GM21381 (cell line): Measurements from ENCODE around the gene CELF2.
A peak's percentile ranks its signal among the peaks of the same experiment; 100 is the strongest.
"Not testable (repeated sequence)": the region's sequence is repeated elsewhere in the genome, so short reads cannot be mapped to it uniquely, and the experiment has no call there.

ENCODE experiments used
- ATAC-seq: cut with Tn5 transposase; IDR thresholded peaks from one replicate; pipeline ENCODE4 v1.9.1; 2021; ENCODE audit warnings: mild to moderate bottlenecking, moderate library complexity; ENCODE audit not compliant: unreplicated experiment

The CELF2 gene

DNA sequence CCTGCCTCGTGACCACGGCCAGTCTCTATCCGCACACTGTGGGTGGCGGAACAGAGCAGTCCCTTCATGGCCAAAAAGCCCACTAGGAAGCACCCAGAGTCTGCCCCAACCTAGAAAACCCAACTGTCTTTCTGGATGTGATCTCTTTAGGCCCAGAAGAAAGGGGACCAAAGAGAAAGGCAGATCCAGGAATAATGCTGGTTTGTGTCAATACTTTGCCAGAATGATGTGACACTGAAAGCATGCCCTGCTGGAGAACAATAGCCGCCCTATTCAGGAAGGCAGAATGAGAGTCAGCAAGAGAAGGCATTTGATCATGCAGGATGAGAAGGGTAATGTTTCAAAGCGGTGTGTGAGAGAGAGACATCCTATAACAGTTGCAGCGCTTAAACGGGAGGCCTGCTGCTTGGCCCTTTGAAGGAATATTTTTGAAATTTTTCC, 319.1 kb downstream of the CELF2 start:
- ATAC-seq = no peak

DNA sequence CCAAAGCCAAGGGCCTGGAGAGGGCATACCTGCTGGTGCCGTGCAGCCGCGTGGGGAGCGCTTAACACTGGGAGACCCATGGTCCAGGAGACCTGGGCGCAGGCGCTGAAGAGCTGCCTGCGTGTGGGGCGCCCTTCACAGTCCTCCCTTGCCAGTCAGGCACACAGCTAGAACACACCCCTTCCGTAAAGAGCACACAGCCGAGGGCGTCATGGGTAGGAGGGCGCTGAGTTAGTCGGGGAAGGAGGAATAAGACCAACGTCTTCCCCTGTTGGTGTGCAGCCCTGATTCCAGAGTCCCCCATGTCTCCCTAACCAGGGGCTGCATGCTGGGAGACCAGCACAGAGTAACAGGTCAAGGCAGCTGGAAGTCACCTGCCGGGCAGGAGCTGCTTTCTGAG, 319.8 kb downstream of the CELF2 start:
- ATAC-seq = no peak

DNA sequence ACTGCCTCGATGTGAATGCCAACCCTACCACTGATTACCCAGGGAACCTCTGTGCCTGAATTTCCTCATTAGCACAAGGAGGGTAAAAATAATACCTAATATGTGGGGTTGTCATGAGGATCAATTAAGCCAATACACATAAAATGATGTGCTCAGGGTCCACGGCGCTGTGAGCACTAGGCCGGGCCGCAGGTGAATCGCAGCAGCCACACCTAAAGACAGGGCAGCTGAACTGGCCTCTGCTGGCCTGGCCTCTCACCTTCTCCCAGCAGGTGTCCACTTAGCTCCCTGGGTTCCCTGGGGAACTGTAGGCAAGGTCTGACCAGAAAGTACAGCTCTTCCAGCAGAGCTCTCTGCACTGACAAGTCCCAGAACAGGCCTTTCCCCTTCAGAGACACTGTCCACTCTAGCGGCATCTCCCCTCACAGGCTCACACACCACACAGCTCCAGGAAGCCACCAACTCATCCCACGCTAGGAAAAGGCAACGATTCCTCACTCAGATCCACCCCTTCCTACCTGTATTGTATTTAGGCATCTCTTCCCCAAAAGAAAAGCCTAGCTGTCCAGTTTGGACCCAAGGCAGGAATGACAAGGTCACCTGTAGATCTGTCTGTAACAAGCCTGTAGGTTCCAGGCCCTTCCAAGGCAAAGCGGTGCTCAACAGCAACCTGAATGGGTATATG, 320.6 kb downstream of the CELF2 start:
- ATAC-seq = no peak

DNA sequence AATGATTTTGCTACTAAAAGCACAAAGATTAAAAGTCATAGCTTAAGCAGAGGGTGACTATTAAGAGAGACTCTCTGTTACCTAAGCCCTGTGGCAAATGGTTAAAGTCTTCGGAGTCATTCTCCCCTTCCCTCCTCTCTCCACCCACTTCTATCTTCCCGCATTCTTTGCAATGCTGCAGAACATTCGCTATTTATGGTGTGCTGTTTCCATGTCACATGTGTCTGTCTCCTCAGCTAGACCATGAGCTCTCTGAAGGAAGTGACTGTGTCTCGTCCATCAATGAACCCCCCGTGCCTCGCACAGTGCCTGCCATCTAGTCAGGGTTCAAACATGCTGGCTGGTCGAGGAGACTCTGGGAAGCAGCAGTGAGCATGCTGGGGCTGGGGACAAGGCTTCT, 321.3 kb downstream of the CELF2 start:
- no peak for ATAC-seq

DNA sequence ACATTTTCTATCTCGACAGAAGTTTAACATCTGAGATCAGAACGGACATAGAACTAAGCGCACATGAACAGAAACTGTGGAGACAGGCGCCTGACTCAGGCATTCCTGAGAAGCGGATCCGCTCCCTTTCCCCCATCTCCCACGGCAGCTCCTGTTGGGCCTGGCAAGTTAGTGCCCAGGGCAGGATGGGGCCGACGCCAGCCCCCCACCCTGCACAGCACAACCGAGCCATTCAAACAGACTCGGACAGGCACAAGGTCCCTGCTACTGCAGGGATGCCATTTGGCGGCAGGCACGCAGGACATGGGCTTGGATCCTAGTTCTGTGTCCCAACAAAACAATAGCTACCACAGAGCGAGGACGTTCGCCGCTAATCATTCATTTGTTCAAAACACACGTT, 322.0 kb downstream of the CELF2 start:
- ATAC-seq = no peak

DNA sequence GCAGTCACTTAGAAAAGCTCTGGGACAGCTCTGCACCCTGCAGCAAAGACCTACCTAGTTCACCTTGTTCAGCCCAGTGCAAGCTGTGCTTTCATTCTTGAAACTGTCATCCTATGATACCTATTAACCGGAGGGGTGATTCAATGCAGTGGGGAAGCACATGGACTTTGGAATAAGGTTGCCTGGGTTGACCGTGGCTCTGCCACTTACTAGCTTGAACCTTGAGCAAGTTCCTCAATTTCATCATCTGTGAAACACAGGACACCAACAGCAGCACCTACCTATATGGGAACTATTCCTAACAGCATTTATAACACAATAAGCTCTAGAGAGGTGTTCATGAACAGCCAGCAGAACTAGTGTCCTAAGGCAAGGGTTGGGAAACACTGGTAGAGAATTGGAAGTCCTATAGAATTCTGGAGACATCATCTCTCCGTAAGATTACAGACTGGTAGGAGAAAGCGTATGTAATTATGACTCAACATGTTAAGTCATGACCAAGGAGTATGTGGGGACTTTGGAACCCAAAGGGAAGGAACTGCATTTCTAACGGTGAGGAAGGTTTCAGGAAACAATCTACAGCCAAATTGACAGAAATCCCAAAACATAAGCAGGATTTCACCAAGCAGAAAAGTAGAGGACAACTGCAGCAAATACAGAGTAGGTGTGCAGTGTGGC, 323.8 kb downstream of the CELF2 start:
- no peak for ATAC-seq

DNA sequence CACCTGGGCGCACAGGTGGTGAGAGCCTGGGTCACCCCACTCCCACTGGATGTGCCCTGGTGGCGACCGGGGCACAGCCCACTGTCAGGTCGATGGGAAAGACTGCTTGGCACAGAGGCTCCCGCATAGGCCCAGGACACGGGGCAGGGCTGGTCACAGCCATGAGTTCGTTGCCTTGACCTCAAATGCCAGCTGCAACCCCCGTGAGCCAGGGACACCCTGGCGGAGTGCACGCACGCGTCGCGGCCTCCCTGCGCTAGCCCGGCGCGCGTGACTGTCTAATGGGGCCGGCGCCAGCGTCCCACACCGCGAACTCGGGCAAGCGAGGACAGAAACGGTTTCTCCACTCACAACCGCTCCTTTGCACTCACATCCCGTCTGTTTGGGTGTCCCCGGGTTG, 326.4 kb downstream of the CELF2 start:
- no peak for ATAC-seq

DNA sequence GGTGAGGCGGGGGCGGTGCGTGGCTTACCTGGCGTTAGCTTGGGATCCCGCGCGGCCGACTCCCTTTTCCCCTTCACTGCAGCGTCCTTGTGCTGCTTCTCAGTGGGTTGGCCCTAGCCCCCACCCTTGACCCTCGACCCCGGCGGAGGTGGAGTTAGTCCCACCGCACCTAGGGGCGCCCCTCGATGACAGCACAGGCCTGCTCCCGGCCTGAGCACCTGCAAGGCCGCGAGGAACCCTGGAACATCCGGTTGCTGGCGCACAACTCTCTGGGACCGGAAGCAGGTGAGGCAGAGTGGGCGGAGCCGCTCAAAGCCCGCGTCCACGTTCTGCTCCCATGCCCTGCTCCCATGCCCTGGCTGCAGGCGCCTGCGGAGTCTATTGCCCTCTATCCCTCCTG, 326.9 kb downstream of the CELF2 start:
- no peak for ATAC-seq

DNA sequence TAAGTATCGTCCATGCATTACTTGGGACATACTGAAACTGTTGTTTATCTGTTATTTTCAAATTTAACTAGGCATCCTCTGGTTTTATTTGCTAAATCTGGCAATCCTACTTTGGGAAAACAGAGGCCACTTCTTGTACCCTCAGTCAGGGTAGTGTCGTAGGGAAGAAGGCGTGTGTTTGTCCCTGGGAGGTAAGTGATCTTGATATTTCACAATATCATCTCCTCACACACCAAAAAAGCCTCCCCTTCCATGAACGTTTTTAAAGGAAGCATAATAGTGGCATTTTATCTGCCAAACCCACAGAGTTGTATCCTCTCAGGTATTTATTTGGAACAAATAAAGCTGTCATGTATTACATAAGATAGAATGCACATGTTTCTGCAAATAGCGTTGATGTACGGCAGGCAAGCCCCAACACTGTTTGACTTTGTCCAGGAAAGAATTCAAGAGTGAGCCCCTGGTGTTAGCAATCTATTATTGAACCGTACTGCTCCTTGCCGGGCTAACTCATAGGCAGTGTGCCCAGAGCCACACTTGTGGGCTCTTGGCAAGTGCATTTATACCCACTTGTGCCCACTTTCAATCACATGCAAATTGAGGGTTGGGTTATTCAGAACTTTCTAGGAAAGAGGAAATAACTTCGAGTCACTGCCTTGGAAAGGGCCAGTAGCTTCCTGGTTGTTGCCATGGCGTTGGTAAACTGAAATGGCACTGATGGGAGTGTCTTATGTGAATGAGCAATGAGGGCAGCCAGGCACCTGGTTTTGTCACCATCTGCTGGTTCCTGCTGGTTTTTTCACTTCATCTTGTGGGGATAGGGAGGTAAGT, 327.8 kb downstream of the CELF2 start:
- peak; percentile 75 for ATAC-seq

DNA sequence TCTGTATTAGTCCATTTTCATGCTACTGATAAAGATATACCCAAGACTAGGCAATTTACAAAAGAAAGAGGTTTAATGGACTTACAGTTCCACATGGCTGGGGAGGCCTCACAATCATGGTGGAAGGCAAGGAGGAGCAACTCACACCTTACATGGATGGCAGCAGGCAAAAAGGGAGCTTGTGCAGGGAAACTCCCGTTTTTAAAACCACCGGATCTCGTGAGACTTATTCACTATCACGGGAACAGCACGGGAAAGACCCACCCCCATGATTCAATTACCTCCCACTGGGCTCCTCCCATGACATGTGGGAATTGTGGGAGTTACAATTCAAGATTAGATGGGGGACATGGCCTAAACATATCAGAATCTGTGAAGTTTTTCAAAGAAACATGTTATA, 329.9 kb downstream of the CELF2 start:
- not testable (repeated sequence) for ATAC-seq

DNA sequence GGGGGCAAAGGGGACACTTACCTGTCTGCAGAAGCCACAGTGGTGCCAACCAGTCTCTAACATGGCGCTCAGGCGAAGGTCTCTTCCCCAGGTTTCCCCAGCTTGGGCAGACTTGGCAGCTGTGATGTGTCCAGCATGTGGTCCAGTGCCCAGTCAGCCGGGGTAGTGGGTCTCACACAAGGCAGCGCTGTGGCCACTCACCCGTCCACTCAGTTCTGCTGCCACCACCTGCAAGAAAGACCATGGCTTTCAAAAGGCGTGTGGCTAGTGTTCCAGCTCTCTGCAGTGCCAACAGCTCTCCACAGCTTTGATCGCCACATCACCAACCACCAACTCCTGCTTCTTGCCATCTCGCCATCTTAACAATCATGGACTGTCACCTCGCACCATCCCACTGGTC, 334.1 kb downstream of the CELF2 start:
- no peak for ATAC-seq

DNA sequence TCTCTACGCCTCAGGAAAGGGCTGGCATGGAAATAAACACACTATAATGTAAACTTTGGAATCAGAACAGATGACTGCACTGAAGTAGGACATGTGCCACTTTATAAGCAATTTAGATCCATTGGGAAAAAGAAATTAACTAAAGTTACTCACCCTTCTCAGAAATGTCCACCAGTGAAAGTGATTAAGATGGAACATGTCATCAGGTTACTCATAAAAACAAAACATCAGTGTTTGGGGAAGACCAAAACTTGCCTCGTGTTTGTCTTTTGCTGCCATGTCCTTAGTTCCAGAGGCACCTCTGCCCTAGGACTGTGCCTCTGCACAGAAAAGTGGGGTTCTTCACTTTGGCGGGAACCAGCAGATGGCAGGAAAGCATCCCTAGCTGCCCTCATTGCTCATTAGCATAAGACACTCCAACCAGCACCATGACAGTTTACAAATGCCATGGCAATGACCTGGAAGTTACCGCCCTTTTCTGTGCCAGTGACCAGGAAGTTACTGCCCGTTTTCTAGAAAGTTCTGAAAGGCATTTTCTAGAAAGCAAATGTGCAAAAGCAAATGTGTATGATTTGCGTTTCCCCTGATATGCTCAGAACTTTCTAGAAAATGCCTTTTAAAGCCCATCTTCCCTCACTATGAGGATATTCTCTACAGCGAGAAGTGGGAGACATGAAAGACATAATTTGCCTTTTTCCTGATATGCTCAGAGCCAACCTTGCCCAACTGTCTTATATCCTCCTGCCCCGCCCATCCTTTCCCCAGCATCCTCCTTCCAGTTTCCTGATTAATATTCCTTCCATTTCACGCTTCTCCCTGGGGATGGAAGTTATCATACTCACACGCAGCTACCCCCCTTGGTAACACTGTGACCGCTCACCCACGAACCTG, 335.6 kb downstream of the CELF2 start:
- ATAC-seq = no peak

DNA sequence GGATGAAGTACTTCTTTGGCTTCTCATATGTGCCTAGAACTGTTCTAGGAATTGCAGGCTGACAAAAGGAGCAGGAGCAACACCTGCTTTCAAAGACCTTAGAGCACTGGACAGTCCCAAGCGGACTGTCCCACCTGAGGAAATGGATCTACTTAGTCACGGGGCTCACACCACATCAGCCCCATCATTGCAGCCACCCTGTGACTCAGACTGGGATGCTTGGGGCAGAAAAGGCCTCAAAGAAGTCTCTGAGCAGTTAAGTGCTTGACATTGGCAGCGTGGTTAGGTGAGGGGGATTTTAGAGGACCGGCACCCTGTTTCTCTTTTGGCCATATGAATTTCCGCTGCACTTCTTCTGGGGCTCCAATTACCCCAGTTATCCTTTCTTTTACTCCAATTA, 337.2 kb downstream of the CELF2 start:
- ATAC-seq = no peak

DNA sequence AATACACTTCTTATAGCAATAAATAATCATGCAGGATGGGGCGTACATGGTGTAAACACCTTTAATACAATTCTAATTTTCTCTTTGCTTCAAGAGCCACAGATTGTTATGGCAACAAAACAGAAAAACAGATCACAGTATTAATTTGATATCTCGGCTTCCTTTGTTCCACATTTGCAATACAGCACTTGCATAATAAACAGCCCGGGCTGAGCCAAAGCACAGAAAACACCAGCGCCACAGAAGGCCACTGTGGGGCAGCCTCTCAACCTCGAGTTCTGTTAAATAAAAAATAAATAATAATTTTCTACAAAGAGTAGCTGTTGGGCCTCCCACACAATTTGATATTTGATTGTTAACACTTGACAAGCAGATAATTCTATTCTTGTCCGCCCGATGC, 337.9 kb downstream of the CELF2 start:
- no peak for ATAC-seq

DNA sequence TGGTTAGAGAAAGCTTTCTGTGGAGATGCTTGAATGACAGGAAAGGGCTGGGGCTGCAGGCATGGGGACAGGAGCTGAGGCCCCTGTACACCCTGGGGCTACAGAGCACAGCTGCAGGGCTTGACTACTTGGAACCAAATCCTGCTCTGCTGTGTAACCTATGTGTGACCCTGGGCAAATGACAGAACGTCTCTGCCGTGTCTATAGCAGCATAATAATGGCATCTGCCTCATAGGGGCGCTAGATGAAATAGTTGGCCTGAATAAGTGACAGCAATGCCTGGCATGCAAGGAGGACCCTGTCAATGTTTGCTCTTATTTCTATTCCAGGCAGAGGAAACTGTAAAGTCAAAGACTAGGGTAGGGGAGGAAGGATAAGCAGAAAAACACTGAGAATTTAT, 339.8 kb downstream of the CELF2 start:
- ATAC-seq = no peak

DNA sequence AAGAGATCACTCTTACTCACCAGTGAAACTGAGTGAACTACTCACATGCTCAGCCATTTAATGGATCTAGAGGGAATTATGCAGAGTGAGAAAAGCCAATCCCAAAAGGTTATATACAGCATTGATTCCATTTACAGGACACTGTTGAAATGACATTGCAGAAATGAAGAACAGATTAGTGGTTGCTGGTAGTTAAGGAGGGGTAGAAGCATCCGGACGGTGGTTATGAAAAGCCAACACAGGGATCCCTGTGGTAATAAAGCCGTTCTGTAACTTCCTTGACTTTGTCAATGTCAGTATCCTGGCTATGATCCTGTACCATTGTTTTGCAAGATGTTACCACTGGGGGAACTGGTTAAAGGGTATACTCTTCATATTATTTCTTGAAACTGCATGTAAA, 340.3 kb downstream of the CELF2 start:
- no peak for ATAC-seq

DNA sequence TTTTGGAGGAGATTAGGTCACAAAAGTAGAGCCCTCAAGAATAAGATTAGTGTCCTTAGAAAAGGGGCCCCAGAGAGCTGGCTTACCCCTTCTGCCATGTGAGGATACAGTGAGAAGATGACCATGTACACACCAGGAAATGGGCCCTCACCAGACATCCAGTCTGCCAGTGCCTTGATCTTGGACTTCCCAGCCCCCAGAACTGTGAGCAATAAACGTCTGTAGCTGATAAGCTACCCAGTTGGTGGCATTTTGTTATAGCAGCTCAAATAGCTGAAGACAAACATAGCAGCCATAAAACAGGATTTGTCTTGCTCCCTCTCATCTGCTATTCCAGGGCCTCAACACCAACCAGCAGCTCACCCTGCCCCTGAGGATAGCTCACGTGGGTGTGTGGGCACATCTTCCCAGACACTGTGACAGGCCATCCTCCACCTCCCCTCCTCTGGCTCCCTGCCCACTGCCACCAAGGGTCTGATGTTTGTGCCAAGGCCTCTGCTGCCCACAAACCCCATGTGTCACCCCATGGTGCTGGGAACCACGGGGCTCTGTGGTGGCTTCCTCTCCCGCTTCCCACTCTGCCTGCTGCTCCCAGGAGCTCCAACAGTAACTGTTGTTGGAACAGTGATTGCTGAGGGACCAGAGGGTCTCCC, 341.4 kb downstream of the CELF2 start:
- no peak for ATAC-seq

DNA sequence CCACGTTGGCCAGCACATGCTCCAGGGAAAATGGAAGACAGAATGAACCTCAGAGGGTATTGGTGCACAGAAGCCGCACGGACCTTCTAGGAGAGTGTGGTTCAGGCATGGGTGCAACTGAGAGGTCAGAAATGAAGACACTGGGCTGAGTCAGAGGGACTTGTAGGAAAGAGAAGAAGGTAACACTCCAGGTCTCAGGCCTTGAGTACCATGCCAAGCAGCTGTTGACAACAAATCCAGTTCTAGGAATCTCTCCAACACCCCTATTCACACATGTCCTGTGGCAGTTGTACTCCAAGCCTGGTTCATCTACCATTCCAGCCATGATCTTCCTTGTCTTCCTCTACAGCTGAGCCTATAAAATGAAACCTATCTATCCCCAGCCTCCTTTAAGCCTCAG, 342.2 kb downstream of the CELF2 start:
- ATAC-seq = no peak

DNA sequence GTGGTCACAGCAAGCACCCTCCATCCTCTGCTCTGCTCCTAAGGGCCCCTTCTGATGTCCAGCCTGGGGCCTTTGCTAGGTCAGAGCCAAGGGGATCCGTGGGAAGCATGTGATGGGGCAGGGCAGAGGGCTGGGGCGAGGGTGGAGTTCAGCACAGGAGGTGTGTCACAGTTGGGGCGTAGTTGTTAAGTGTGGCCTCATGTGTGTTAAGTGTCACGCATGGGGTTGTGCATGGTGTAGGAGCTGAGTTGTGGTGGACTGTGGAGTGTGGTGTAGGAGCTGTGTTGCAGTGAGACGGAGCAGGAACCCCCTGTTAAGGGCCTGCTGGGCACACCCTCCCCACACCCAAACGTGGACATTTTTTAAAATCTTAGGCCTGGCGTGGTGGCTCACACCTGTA, 345.8 kb downstream of the CELF2 start:
- ATAC-seq = no peak

DNA sequence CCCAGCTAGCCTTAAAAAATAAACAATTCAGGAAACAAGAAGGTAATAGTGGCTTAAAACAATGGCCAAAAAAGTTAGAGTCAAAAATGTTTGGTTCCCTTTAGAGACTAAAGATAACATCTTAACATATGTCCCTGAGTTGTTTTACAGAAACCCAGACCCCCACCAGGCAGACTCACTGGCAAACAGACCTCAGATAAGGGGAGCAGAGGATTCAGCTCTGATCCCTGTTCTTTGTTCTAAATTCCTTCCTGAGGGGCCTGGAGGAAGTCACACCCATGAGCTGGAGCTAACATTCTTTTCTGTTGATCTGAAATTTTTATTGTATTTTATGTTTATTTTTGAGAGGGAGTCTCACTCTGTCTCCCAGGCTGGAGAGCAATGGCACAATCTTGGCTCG, 346.6 kb downstream of the CELF2 start:
- ATAC-seq = no peak
